Thymus (tissue), 11 donors: ENCODE data around the gene SEMA4C. TPM values are rescaled to one million over a fixed set of nuclear protein-coding genes. Genes with fewer than 3 reads are reported as not detected.

ENCODE experiments used
- DNase-seq, 9 donors: peaks; one replicate each; pipeline ENCODE4 v3.0.0-alpha.2; 2013; ENCODE audit warnings: low spot score in 9 of 9, low read depth in 6 of 9, missing footprints in 1 of 9
- H3K27ac ChIP-seq, 2 donors: one replicate each; pipeline ENCODE4 v1.5.1; 2013; ENCODE audit warnings: control low read depth in 1 of 2, low read depth in 1 of 2, low read length in 1 of 2, mild to moderate bottlenecking in 1 of 2, moderate library complexity in 1 of 2
- H3K27me3 ChIP-seq, 2 donors: one replicate each; pipeline ENCODE4 v1.5.1; 2013; ENCODE audit warnings: low read length in 1 of 2; ENCODE audit not compliant: control insufficient read depth in 2 of 2, insufficient read depth in 1 of 2
- H3K36me3 ChIP-seq, 2 donors: one replicate each; pipeline ENCODE4 v1.5.1; 2013; ENCODE audit warnings: low read length in 1 of 2, mild to moderate bottlenecking in 1 of 2, moderate library complexity in 1 of 2; ENCODE audit not compliant: control insufficient read depth in 2 of 2, insufficient read depth in 2 of 2
- H3K4me1 ChIP-seq, 2 donors: one replicate each; pipeline ENCODE4 v1.5.1; 2013; ENCODE audit warnings: low read length in 2 of 2; ENCODE audit not compliant: control insufficient read depth in 2 of 2, insufficient read depth in 2 of 2
- H3K4me3 ChIP-seq, 2 donors: one replicate each; pipeline ENCODE4 v1.5.1; 2013; ENCODE audit warnings: low read length in 2 of 2, control low read depth in 1 of 2, mild to moderate bottlenecking in 1 of 2
- H3K9me3 ChIP-seq, 2 donors: one replicate each; pipeline ENCODE4 v1.5.1; 2013; ENCODE audit warnings: low read length in 1 of 2, mild to moderate bottlenecking in 1 of 2; ENCODE audit not compliant: control insufficient read depth in 2 of 2, insufficient read depth in 1 of 2
- WGBS: extraction: QIAGEN DNeasy Blood & Tissue Kit; methylation state at CpG from one replicate; pipeline ENCODE4 v1.1.7; 2013; 5-methylcytosine and 5-hydroxymethylcytosine counted together
- polyA plus RNA-seq: library from polyadenylated mRNA; stranded (reverse); fragments of 200-250 nt; gene quantifications from one replicate; pipeline ENCODE4 v1.2.3, GENCODE V29; 2013
- total RNA-seq: library from RNA; stranded (reverse); fragments of 120-200 nt; gene quantifications from one replicate; pipeline ENCODE4 v1.2.4, GENCODE V29; 2013
- donor health status: healthy.

The SEMA4C gene
- total and polyA plus RNA-seq, 2 donors: 9.8 to 14.1 TPM

DNA sequence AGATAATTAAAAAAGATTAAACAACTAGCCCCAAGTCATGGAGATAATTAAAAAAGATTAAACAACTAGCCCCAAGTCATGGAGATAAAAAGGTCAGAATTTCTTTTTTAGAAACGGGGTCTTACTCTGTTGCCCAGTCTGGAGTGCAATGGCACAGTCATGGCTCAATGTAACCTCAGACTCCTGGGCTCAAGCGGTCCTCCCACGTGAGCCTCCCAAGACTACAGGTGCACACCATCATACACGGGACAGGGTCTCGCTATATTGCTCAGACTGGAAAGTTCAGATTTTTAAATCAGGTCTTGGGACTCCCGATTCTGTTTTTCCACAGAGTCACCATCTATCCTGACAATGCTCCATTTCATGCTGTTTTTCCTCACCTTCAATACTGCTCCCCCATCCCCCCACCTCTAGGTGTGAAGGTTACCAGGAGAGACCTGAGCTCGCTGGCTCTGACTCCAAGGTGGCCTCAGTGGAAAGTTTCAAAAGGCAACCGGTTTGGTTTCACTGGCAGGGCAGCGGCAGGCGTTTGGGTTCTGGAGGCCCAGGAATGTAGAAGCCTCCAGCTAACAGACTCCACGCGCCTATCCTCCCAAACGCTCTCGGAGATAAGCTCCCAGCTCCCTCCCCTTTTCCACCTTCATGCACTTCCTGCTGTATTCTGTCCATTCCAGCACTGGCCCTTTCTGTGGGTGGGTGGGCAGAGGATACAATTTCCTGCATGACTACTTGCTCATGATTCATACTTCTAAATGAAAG lies 2.9 kb upstream of the SEMA4C start:
- Histone ChIP-seq H3K9me3 (peaks cover 0 to 6% of the 10 kb centered on the region in 2 donors), H3K4me1 (peaks cover 10 to 54% of the 10 kb centered on the region in 2 donors), H3K27me3 (peaks cover 39 to 80% of the 10 kb centered on the region in 2 donors), H3K4me3 (no peak overlapping the region), H3K27ac (peak overlapping the region; percentile 26), H3K36me3 (no peaks in the 10 kb centered on the region)
- DNase-seq: no peak
- WGBS: 94% methylated on average over 14 of the region's 14 CpGs

- Histone ChIP-seq H3K36me3 (no peaks in the 10 kb centered on the region), H3K27ac (peak overlapping the region; percentile 71 to 72), H3K9me3 (peaks cover 0 to 9% of the 10 kb centered on the region in 2 donors), H3K4me3 (peak overlapping the region; percentile 27 to 54), H3K27me3 (peaks cover 53 to 95% of the 10 kb centered on the region in 2 donors), H3K4me1 (peaks cover 10 to 61% of the 10 kb centered on the region in 2 donors)
- DNase-seq: peak in 1 of 9 donors; percentile 59
- WGBS: 10% methylated on average over 13 of the region's 13 CpGs
These were observed 861 bp upstream of the SEMA4C start for GRCh38 chr2:96870626-96871255.

DNA sequence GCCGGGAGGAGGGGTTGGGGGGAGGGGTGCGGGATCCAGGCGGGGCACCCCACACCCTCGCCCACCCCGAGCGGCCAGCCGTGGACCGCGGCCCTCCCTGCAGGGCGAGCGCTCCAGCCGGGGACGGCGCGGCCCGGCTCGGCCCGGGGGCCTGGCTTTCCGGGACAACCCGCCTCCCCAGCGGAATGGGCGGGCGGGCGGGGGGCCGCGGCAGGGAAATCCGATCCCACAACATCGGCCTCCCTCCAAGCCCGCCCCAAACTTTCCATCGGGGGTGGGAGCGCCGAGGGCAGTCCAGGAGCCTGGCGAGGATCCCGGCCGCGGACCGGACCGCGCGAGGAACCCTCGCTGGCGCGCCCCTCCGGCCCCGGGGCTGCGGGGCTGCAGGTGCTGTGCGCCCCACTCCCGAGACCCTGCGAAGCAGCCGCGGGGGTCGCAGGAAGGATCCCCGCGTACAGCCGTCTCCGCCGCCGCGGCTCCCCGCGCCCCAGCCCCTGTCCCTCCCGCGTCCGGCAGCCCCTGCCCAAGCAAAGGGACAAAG lies 529 bp downstream of the SEMA4C start:
- H3K9me3 ChIP-seq: peaks cover 0 to 9% of the 10 kb centered on the region in 2 donors
- peaks cover 0 to 3% of the 10 kb centered on the region in 2 donors for H3K36me3 ChIP-seq
- peak overlapping the region; percentile 26 to 86 for H3K27ac ChIP-seq
- DNase-seq: no peak
- whole genome bisulfite sequencing: 2% methylated on average over 64 of the region's 64 CpGs
- peak overlapping the region; percentile 42 to 54 for H3K4me3 ChIP-seq
- H3K4me1 ChIP-seq: peaks cover 10 to 48% of the 10 kb centered on the region in 2 donors
- peaks cover 57 to 98% of the 10 kb centered on the region in 2 donors for H3K27me3 ChIP-seq

- H3K27me3 ChIP-seq: peaks cover 54 to 95% of the 10 kb centered on the region in 2 donors
- peak overlapping the region; percentile 55 to 78 for H3K27ac ChIP-seq
- peak overlapping the region; percentile 46 to 54 for H3K4me3 ChIP-seq
- peaks cover 0 to 9% of the 10 kb centered on the region in 2 donors for H3K9me3 ChIP-seq
- peak in 1 of 9 donors; percentile 54 for DNase-seq
- peaks cover 10 to 41% of the 10 kb centered on the region in 2 donors for H3K4me1 ChIP-seq
- whole genome bisulfite sequencing: under 1% methylated on average over 76 of the region's 76 CpGs
- H3K36me3 ChIP-seq: peaks cover 0 to 3% of the 10 kb centered on the region in 2 donors
These were observed 1.2 kb downstream of the SEMA4C start for GRCh38 chr2:96868555-96869280.

DNA sequence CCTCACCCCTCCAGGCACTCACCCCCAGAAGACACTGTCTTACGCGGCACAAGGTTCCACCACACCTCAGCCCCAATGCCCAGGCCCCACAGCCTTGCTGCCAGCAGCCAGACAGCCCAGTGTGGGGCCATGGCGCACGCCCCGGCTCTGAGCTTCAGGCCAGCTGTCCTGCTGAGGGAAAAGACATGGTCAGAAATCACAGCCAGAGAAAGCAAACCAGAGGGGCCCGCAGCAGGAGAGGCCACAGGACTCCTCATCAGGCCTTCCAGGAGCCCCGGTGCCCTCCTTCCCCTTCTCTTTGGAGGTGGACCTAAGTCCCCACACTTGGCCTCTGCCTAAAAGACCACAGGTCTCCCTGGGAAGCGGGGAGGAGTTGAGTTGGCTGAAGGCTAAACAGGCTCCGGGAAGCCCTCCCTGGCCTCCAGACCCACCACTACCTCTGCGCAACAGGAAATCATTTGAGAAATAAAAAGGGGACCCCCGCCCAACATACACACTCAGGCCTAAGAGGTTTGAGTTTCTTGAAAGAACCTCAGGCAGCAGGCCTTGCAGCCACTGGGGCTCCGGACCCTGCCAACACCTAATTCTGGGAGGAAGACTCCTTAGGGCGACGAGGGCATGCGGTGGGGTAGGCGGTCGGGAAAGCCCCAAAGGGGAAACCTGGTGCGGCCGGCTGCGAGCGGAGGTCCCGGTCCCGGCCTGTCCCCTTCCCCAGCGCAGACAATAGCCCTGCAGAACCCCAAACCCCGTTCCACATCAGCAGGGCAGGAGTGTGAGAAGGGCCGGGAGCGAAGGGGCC lies 1.9 kb downstream of the SEMA4C start:
- Histone ChIP-seq H3K27me3 (peaks cover 54 to 88% of the 10 kb centered on the region in 2 donors), H3K27ac (peak overlapping the region; percentile 11 to 47), H3K9me3 (peaks cover 0 to 9% of the 10 kb centered on the region in 2 donors), H3K36me3 (peaks cover 0 to 3% of the 10 kb centered on the region in 2 donors), H3K4me3 (peak overlapping the region; percentile 46 to 54), H3K4me1 (peaks cover 10 to 36% of the 10 kb centered on the region in 2 donors)
- no peak for DNase-seq
- 26% methylated on average over 27 of the region's 27 CpGs for WGBS

DNA sequence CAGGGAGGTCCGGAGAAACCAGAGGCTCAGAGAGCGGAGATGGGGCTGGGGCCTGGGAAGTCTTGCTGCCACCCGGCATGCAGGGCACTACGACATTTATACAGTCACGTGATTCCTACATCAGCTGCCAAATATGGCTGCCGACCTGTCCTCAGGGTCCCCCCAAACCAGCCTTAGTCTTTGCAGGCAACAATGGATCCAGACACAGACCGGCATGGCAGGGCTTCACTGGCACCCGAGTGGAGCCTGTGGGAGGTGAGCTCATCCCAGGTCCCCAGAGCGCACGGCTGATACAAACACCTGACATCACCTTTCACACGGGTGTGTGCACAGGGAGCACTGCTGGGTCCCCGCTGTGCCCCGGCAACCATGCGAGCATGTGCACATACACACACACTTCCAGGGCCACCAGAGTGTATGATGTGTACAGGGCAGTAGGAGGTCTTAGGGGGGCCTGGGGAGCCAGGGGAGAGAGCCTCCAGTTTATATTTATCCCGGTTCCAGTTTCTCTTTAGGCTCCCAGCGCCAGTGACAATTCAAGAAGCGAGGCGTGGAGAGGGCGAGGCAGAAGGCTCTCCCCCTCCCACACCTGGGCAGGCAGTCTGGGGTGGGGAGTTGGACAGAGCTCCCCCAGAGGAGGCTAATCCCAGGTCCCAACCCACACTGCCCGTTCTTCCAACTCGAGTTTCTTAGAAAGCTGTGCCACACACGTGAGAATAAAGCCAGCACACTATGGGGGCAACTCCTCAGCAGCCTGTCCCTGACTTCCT lies 2.7 kb downstream of the SEMA4C start:
- Histone ChIP-seq H3K36me3 (peaks cover 0 to 3% of the 10 kb centered on the region in 2 donors), H3K4me3 (peak overlapping the region in 1 of 2 donors; percentile 46), H3K9me3 (peaks cover 0 to 9% of the 10 kb centered on the region in 2 donors), H3K27ac (no peak overlapping the region), H3K27me3 (peaks cover 50 to 81% of the 10 kb centered on the region in 2 donors), H3K4me1 (peaks cover 10 to 36% of the 10 kb centered on the region in 2 donors)
- WGBS: 74% methylated on average over 22 of the region's 22 CpGs
- no peak for DNase-seq

GRCh38 chr2:96866586-96866985 lies 3.3 kb downstream of the SEMA4C start:
- Histone ChIP-seq H3K27me3 (peaks cover 49 to 79% of the 10 kb centered on the region in 2 donors), H3K9me3 (peaks cover 0 to 9% of the 10 kb centered on the region in 2 donors), H3K4me1 (peaks cover 10 to 36% of the 10 kb centered on the region in 2 donors), H3K4me3 (no peak overlapping the region), H3K27ac (no peak overlapping the region), H3K36me3 (peaks cover 0 to 3% of the 10 kb centered on the region in 2 donors)
- 55% methylated on average over 8 of the region's 8 CpGs for WGBS
- no peak for DNase-seq
